ENCODE data around the gene BACH2. TPM values are rescaled to one million over a fixed set of nuclear protein-coding genes. Genes with fewer than 3 reads are reported as not detected.
"Not testable (repeated sequence)": the region's sequence is repeated elsewhere in the genome, so short reads cannot be mapped to it uniquely, and the experiment has no call there.

BACH2 gene
- total RNA-seq, 1 donor: 3.6 TPM

DNA sequence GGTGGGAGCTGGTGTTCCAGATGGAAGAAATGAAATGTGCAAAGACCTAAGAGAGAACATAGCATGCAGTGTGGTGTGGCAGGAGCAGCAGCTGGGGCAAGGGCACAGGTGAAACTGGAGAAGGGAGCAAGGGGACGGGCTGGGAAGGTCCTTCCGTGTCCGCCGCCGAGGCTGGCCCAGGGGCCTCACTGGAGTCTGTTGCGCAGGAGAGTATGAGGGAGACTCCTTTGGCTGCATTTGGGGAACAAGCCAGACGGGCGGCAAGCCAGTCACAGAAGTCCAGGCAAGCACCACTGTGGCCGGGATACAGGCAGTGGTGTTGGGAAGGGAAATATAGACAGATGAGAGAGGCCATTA, 324.6 kb downstream of the BACH2 start:
- no peak overlapping the region for H3K4me3 ChIP-seq (ENCODE audit: insufficient read depth, low read length)
- DNase-seq (ENCODE audit: insufficient read length, low spot score, missing footprints): no peak
- H3K4me2 ChIP-seq (ENCODE audit: insufficient read depth, low read length): no peak overlapping the region
- H3K36me3 ChIP-seq (ENCODE audit: insufficient read depth, low read length): no peaks in the 10 kb centered on the region
- no peaks in the 10 kb centered on the region for H4K20me1 ChIP-seq (ENCODE audit: insufficient read depth, low read length)
- H3K4me1 ChIP-seq (ENCODE audit: insufficient read depth, low read length): no peaks in the 10 kb centered on the region
- no peak for TF ChIP-seq CTCF (IDR thresholded peaks at IDR 0.05; ENCODE audit: extremely low read depth, low read depth, low read length)
- no peaks in the 10 kb centered on the region for H3K79me2 ChIP-seq (ENCODE audit: insufficient read depth, low read length)
- no peaks in the 10 kb centered on the region for H3K9me3 ChIP-seq (ENCODE audit: low read depth, low read length)
- no peak overlapping the region for H3K27ac ChIP-seq (ENCODE audit: low read depth, low read length)
- H3K27me3 ChIP-seq (ENCODE audit: insufficient read depth, low read length): peaks cover 2% of the 10 kb centered on the region
- H2AFZ ChIP-seq (ENCODE audit: low read length): no peak overlapping the region

GRCh38 chr6:89971338-89972024, 325.2 kb downstream of the BACH2 start:
- H3K27me3 ChIP-seq (ENCODE audit: insufficient read depth, low read length); DNase-seq (ENCODE audit: insufficient read length, low spot score, missing footprints); H4K20me1 ChIP-seq (ENCODE audit: insufficient read depth, low read length): not testable (repeated sequence)

DNA sequence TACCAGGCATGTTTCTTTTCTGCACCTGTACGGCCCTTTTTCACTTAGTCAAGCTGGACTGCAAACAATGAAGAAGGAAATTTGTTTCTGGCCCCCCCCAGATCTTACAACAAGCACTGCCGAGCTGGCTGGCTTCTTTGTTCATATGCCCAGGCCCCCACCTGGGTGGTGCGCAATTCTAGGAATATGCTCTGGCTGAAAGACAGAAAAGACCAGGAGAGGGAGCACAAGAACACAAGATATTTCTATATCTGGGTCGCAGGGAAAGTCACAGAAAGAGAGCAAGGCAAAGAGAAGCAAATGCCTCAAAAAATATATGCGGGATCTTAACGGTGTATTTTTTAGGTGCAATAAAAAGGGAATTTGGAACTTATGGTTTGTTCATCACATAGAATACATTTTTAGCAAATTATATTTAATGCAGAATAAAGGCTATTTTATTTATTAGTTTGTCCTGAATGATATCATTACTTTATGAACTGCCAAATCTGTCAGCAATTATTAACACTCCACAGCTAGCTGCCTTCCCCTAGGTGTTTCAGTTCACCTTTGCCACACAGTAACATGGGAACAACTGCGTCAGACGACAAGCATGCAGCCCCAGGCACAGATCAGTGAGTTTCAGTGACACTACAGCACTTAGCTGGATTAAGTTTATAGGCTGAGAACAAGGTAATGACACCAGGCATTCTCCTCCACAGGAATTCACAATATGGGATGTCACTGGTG, 325.9 kb downstream of the BACH2 start:
- TF ChIP-seq CTCF (IDR thresholded peaks at IDR 0.05; ENCODE audit: extremely low read depth, low read depth, low read length): peak; percentile 75

More at GRCh38 chr6:89971338-89972024, 325.2 kb downstream of the BACH2 start:
- not testable (repeated sequence) for H3K9me3 ChIP-seq (ENCODE audit: low read depth, low read length); H2AFZ ChIP-seq (ENCODE audit: low read length); H3K36me3 ChIP-seq (ENCODE audit: insufficient read depth, low read length); H3K4me2 ChIP-seq (ENCODE audit: insufficient read depth, low read length); H3K4me3 ChIP-seq (ENCODE audit: insufficient read depth, low read length); H3K79me2 ChIP-seq (ENCODE audit: insufficient read depth, low read length); H3K27ac ChIP-seq (ENCODE audit: low read depth, low read length); H3K4me1 ChIP-seq (ENCODE audit: insufficient read depth, low read length)

GRCh38 chr6:89970072-89970471, 326.6 kb downstream of the BACH2 start:
- peaks cover 4% of the 10 kb centered on the region for H3K27me3 ChIP-seq (ENCODE audit: insufficient read depth, low read length)
- no peak for DNase-seq (ENCODE audit: insufficient read length, low spot score, missing footprints)
- no peak for TF ChIP-seq CTCF (IDR thresholded peaks at IDR 0.05; ENCODE audit: extremely low read depth, low read depth, low read length)
- no peak overlapping the region for H3K4me3 ChIP-seq (ENCODE audit: insufficient read depth, low read length)
- H3K4me1 ChIP-seq (ENCODE audit: insufficient read depth, low read length): no peaks in the 10 kb centered on the region
- H3K27ac ChIP-seq (ENCODE audit: low read depth, low read length): no peak overlapping the region
- H3K79me2 ChIP-seq (ENCODE audit: insufficient read depth, low read length): no peaks in the 10 kb centered on the region
- H3K9me3 ChIP-seq (ENCODE audit: low read depth, low read length): no peaks in the 10 kb centered on the region
- H3K4me2 ChIP-seq (ENCODE audit: insufficient read depth, low read length): no peak overlapping the region
- H4K20me1 ChIP-seq (ENCODE audit: insufficient read depth, low read length): no peaks in the 10 kb centered on the region
- no peaks in the 10 kb centered on the region for H3K36me3 ChIP-seq (ENCODE audit: insufficient read depth, low read length)
- H2AFZ ChIP-seq (ENCODE audit: low read length): no peak overlapping the region

More for the DNA sequence above, 325.9 kb downstream of the BACH2 start:
- peaks cover 4% of the 10 kb centered on the region for H3K27me3 ChIP-seq (ENCODE audit: insufficient read depth, low read length)
- DNase-seq (ENCODE audit: insufficient read length, low spot score, missing footprints): peak; percentile 78
- H3K4me2 ChIP-seq (ENCODE audit: insufficient read depth, low read length): no peak overlapping the region
- H3K79me2 ChIP-seq (ENCODE audit: insufficient read depth, low read length): no peaks in the 10 kb centered on the region
- no peak overlapping the region for H3K4me3 ChIP-seq (ENCODE audit: insufficient read depth, low read length)
- no peak overlapping the region for H3K27ac ChIP-seq (ENCODE audit: low read depth, low read length)
- H2AFZ ChIP-seq (ENCODE audit: low read length): no peak overlapping the region
- no peaks in the 10 kb centered on the region for H3K9me3 ChIP-seq (ENCODE audit: low read depth, low read length)
- no peaks in the 10 kb centered on the region for H3K36me3 ChIP-seq (ENCODE audit: insufficient read depth, low read length)
- H3K4me1 ChIP-seq (ENCODE audit: insufficient read depth, low read length): no peaks in the 10 kb centered on the region
- no peaks in the 10 kb centered on the region for H4K20me1 ChIP-seq (ENCODE audit: insufficient read depth, low read length)
